ENCODE measurements around the gene VOPP1.
"Not testable (repeated sequence)": the region's sequence is repeated elsewhere in the genome, so short reads cannot be mapped to it uniquely, and the experiment has no call there.

Gene VOPP1

GRCh38 chr7:55472928-55473725 is 99.2 kb downstream of the VOPP1 start:
- TF ChIP-seq EZH2 (optimal IDR thresholded peaks at IDR 0.05; ENCODE audit: low read depth, low read length) (no peak), EZH2phosphoT487 (IDR thresholded peaks at IDR 0.05; ENCODE audit: low read length) (no peak), CTCF (IDR thresholded peaks at IDR 0.05; ENCODE audit: low read length) (no peak)
- H3K36me3 ChIP-seq (replicated peaks; ENCODE audit: insufficient read depth, low read length) = peaks cover 24% of the 10 kb centered on the region
- H2AFZ ChIP-seq (ENCODE audit: low read length) = no peak overlapping the region
- H3K27ac ChIP-seq (ENCODE audit: low read length) = no peak overlapping the region
- no peak overlapping the region for H3K9ac ChIP-seq (ENCODE audit: low read length)
- H3K4me2 ChIP-seq (ENCODE audit: low read depth, low read length) = no peak overlapping the region
- peaks cover 71% of the 10 kb centered on the region for H3K79me2 ChIP-seq (ENCODE audit: low read length)
- H4K20me1 ChIP-seq (ENCODE audit: insufficient read depth, low read length) = no peaks in the 10 kb centered on the region
- no peaks in the 10 kb centered on the region for H3K4me1 ChIP-seq (ENCODE audit: low read length)
- no peak overlapping the region for H3K4me3 ChIP-seq (ENCODE audit: low read length)
- DNase-seq = no peak
- H3K9me2 ChIP-seq (replicated peaks; ENCODE audit: insufficient read depth, low read length) = no peaks in the 10 kb centered on the region
- no peaks in the 10 kb centered on the region for H3K9me3 ChIP-seq (replicated peaks; ENCODE audit: insufficient read depth, low read length)
- H3K27me3 ChIP-seq (replicated peaks; ENCODE audit: insufficient read depth, low read length) = no peaks in the 10 kb centered on the region
- peaks cover 4% of the 10 kb centered on the region; the same call in 1 of the 2 replicates for H3F3A ChIP-seq (ENCODE audit: insufficient read depth, low read length)

DNA sequence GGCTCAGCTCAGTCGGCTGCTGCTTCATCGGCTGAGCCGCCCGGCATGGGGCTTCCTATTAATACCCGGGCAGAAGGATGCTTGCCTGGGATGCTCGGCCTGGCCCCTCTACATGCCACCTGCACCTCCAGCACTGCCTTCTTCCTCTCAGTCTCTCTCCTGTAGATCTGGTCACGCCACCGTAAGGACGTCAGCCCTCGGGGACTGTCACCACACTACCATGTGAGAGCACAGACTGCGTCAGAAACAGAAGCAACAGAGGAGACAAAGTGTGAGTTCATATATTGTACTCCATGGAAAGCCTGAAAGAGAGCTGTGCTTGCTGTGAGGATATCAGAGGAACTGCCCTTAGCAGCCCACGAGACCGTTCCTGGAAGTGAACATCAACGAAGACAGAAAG is 99.9 kb downstream of the VOPP1 start:
- not testable (repeated sequence) for H3K9me2 ChIP-seq (replicated peaks; ENCODE audit: insufficient read depth, low read length); H3K9me3 ChIP-seq (replicated peaks; ENCODE audit: insufficient read depth, low read length); DNase-seq; H2AFZ ChIP-seq (ENCODE audit: low read length); H3K9ac ChIP-seq (ENCODE audit: low read length); H3K4me3 ChIP-seq (ENCODE audit: low read length); H3K27ac ChIP-seq (ENCODE audit: low read length); H3F3A ChIP-seq (ENCODE audit: insufficient read depth, low read length); H3K27me3 ChIP-seq (replicated peaks; ENCODE audit: insufficient read depth, low read length); H3K4me1 ChIP-seq (ENCODE audit: low read length); H4K20me1 ChIP-seq (ENCODE audit: insufficient read depth, low read length); H3K4me2 ChIP-seq (ENCODE audit: low read depth, low read length)
- Histone ChIP-seq H3K79me2 (ENCODE audit: low read length) (peaks cover 66% of the 10 kb centered on the region), H3K36me3 (replicated peaks; ENCODE audit: insufficient read depth, low read length) (peaks cover 28% of the 10 kb centered on the region)

DNA sequence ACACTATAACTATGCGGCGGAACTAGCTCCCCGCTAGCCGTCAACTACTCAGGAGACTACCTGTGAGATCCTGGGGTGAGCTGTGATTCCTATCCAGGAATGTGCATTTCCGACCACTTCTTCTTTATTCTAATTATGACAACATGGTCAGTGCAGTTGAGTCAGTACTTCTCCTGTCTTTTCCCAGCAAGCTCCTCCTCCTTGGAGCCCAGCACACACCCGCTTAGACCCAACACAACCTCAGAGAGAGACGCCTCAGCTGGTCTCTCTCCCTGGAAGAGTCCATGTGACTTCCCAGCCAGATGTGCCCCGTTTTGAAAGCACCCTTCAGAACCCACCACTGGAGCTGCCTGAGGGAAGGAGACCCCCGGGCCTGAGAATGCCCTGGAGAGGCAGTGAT is 100.7 kb downstream of the VOPP1 start:
- not testable (repeated sequence) for DNase-seq; H3K4me2 ChIP-seq (ENCODE audit: low read depth, low read length); H3K9ac ChIP-seq (ENCODE audit: low read length); H3K4me3 ChIP-seq (ENCODE audit: low read length); H3F3A ChIP-seq (ENCODE audit: insufficient read depth, low read length); H3K27ac ChIP-seq (ENCODE audit: low read length); H3K4me1 ChIP-seq (ENCODE audit: low read length); H3K9me3 ChIP-seq (replicated peaks; ENCODE audit: insufficient read depth, low read length); H3K27me3 ChIP-seq (replicated peaks; ENCODE audit: insufficient read depth, low read length); H2AFZ ChIP-seq (ENCODE audit: low read length); H4K20me1 ChIP-seq (ENCODE audit: insufficient read depth, low read length); H3K9me2 ChIP-seq (replicated peaks; ENCODE audit: insufficient read depth, low read length)
- Histone ChIP-seq H3K79me2 (ENCODE audit: low read length) (peaks cover 64% of the 10 kb centered on the region), H3K36me3 (replicated peaks; ENCODE audit: insufficient read depth, low read length) (peaks cover 35% of the 10 kb centered on the region)

- Histone ChIP-seq H3K4me3 (ENCODE audit: low read length) (no peak overlapping the region), H4K20me1 (ENCODE audit: insufficient read depth, low read length) (no peaks in the 10 kb centered on the region), H3K36me3 (replicated peaks; ENCODE audit: insufficient read depth, low read length) (peaks cover 35% of the 10 kb centered on the region), H3K27ac (ENCODE audit: low read length) (no peak overlapping the region), H3K79me2 (ENCODE audit: low read length) (peaks cover 52% of the 10 kb centered on the region), H3K9me2 (replicated peaks; ENCODE audit: insufficient read depth, low read length) (no peaks in the 10 kb centered on the region), H3K9ac (ENCODE audit: low read length) (no peak overlapping the region), H3F3A (ENCODE audit: insufficient read depth, low read length) (peaks cover 4% of the 10 kb centered on the region; the same call in 1 of the 2 replicates), H3K4me1 (ENCODE audit: low read length) (no peaks in the 10 kb centered on the region), H3K9me3 (replicated peaks; ENCODE audit: insufficient read depth, low read length) (0 out of 2 replicates have a peak, but pooled peaks cover under 1% of the 10 kb centered on the region), H3K4me2 (ENCODE audit: low read depth, low read length) (no peak overlapping the region), H3K27me3 (replicated peaks; ENCODE audit: insufficient read depth, low read length) (no peaks in the 10 kb centered on the region), H2AFZ (ENCODE audit: low read length) (no peak overlapping the region)
- DNase-seq = no peak
- no peak for TF ChIP-seq EZH2phosphoT487 (IDR thresholded peaks at IDR 0.05; ENCODE audit: low read length)
Measured at GRCh38 chr7:55470261-55470660, 102.0 kb downstream of the VOPP1 start.
